Measurements from ENCODE around the gene USP17L13. TPM values are rescaled to one million over a fixed set of nuclear protein-coding genes. Genes with fewer than 3 reads are reported as not detected.
"Not testable (repeated sequence)": the region's sequence is repeated elsewhere in the genome, so short reads cannot be mapped to it uniquely, and the experiment has no call there.

Gene USP17L13
- total and polyA plus RNA-seq, 2 donors (not counting 1 experiment from before 2014, with no cell fraction given): not detected

GRCh38 chr4:9219852-9220251 lies 4.8 kb upstream of the USP17L13 start, which contains the start of gene USP17L12:
Gene USP17L12, plus strand, starts transcription at chr4:9220152. Its CDS starts 0 bp downstream, at chr4:9220152.
- H3K4me3 ChIP-seq (ENCODE audit: control extremely low read depth in 1 of 5, extremely low read depth in 1 of 5, insufficient read depth in 1 of 5, low read depth in 2 of 5, low read length in 4 of 5); H3K4me1 Mint-ChIP-seq; H3K27me3 Mint-ChIP-seq; ATAC-seq (ENCODE audit: low read depth); H3K4me1 ChIP-seq (ENCODE audit: control insufficient read depth in 2 of 2, insufficient read depth in 2 of 2, low read length in 2 of 2); POLR2A ChIA-PET; H4K20me1 ChIP-seq (ENCODE audit: control insufficient read depth, insufficient read depth, low read length, poor library complexity, severe bottlenecking); H3K27me3 ChIP-seq (replicated peaks in 1 of 4; ENCODE audit: control extremely low read depth in 1 of 4, control insufficient read depth in 3 of 4, insufficient read depth in 4 of 4, low read length in 3 of 4); H3K36me3 ChIP-seq (replicated peaks in 1 of 2; ENCODE audit: control extremely low read depth in 1 of 2, control insufficient read depth in 1 of 2, extremely low read depth in 1 of 2, insufficient read depth in 2 of 2, low read length in 1 of 2); H3K9me3 ChIP-seq (ENCODE audit: control extremely low read depth in 1 of 3, control insufficient read depth in 2 of 3, insufficient read depth in 1 of 3, low read length in 2 of 3); H3K27ac ChIP-seq (ENCODE audit: low read length in 2 of 2); H3K4me2 ChIP-seq (replicated peaks; ENCODE audit: low read depth, low read length, poor library complexity, severe bottlenecking); H3K4me3 Mint-ChIP-seq; H3K27ac Mint-ChIP-seq; H3K79me2 ChIP-seq (ENCODE audit: control insufficient read depth, insufficient read depth, low read length); H3K9ac ChIP-seq (ENCODE audit: low read length); H2AFZ ChIP-seq (ENCODE audit: insufficient read depth, low read depth, low read length, poor library complexity, severe bottlenecking); DNase-seq; CTCF ChIA-PET; intact Hi-C loops (cut with micrococcal nuclease); H3K9me3 Mint-ChIP-seq (ENCODE audit: insufficient read depth): not testable (repeated sequence)
- no CpG with 5 or more reads among the region's 13 CpGs for WGBS (ENCODE audit: insufficient coverage)

GRCh38 chr4:9230249-9230648 lies 5.6 kb downstream of the USP17L13 start:
- H3K4me1 ChIP-seq (ENCODE audit: control insufficient read depth in 2 of 2, insufficient read depth in 2 of 2, low read length in 2 of 2); H3K4me1 Mint-ChIP-seq; DNase-seq; H2AFZ ChIP-seq (ENCODE audit: insufficient read depth, low read depth, low read length, poor library complexity, severe bottlenecking); POLR2A ChIA-PET; H3K4me3 ChIP-seq (ENCODE audit: control extremely low read depth in 1 of 5, extremely low read depth in 1 of 5, insufficient read depth in 1 of 5, low read depth in 2 of 5, low read length in 4 of 5); H3K27me3 ChIP-seq (replicated peaks in 1 of 4; ENCODE audit: control extremely low read depth in 1 of 4, control insufficient read depth in 3 of 4, insufficient read depth in 4 of 4, low read length in 3 of 4); intact Hi-C loops (cut with micrococcal nuclease); H4K20me1 ChIP-seq (ENCODE audit: control insufficient read depth, insufficient read depth, low read length, poor library complexity, severe bottlenecking); H3K79me2 ChIP-seq (ENCODE audit: control insufficient read depth, insufficient read depth, low read length); H3K9ac ChIP-seq (ENCODE audit: low read length); H3K27ac Mint-ChIP-seq; H3K9me3 Mint-ChIP-seq (ENCODE audit: insufficient read depth); H3K4me2 ChIP-seq (replicated peaks; ENCODE audit: low read depth, low read length, poor library complexity, severe bottlenecking); H3K36me3 ChIP-seq (replicated peaks in 1 of 2; ENCODE audit: control extremely low read depth in 1 of 2, control insufficient read depth in 1 of 2, extremely low read depth in 1 of 2, insufficient read depth in 2 of 2, low read length in 1 of 2); H3K9me3 ChIP-seq (ENCODE audit: control extremely low read depth in 1 of 3, control insufficient read depth in 2 of 3, insufficient read depth in 1 of 3, low read length in 2 of 3); H3K4me3 Mint-ChIP-seq; ATAC-seq (ENCODE audit: low read depth); H3K27me3 Mint-ChIP-seq; CTCF ChIA-PET; H3K27ac ChIP-seq (ENCODE audit: low read length in 2 of 2): not testable (repeated sequence)
- no CpG with 5 or more reads among the region's 8 CpGs for WGBS (ENCODE audit: insufficient coverage)

GRCh38 chr4:9234085-9234484 lies 9.4 kb downstream of the USP17L13 start, which contains the start of gene USP17L15:
Gene USP17L15, plus strand, starts transcription at chr4:9234385. Its CDS starts 0 bp downstream, at chr4:9234385.
- not testable (repeated sequence) for H3K27me3 ChIP-seq (replicated peaks in 1 of 4; ENCODE audit: control extremely low read depth in 1 of 4, control insufficient read depth in 3 of 4, insufficient read depth in 4 of 4, low read length in 3 of 4); H3K27me3 Mint-ChIP-seq

GRCh38 chr4:9238461-9238860 lies 13.8 kb downstream of the USP17L13 start:
- not testable (repeated sequence) for H3K9ac ChIP-seq (ENCODE audit: low read length); H3K4me2 ChIP-seq (replicated peaks; ENCODE audit: low read depth, low read length, poor library complexity, severe bottlenecking); ATAC-seq (ENCODE audit: low read depth)

More at GRCh38 chr4:9234085-9234484, 9.4 kb downstream of the USP17L13 start, which contains the start of gene USP17L15:
- H3K4me2 ChIP-seq (replicated peaks; ENCODE audit: low read depth, low read length, poor library complexity, severe bottlenecking); DNase-seq; H2AFZ ChIP-seq (ENCODE audit: insufficient read depth, low read depth, low read length, poor library complexity, severe bottlenecking); H3K4me1 ChIP-seq (ENCODE audit: control insufficient read depth in 2 of 2, insufficient read depth in 2 of 2, low read length in 2 of 2); H4K20me1 ChIP-seq (ENCODE audit: control insufficient read depth, insufficient read depth, low read length, poor library complexity, severe bottlenecking); POLR2A ChIA-PET; H3K9me3 ChIP-seq (ENCODE audit: control extremely low read depth in 1 of 3, control insufficient read depth in 2 of 3, insufficient read depth in 1 of 3, low read length in 2 of 3); H3K27ac ChIP-seq (ENCODE audit: low read length in 2 of 2); H3K9ac ChIP-seq (ENCODE audit: low read length); H3K27ac Mint-ChIP-seq; H3K79me2 ChIP-seq (ENCODE audit: control insufficient read depth, insufficient read depth, low read length); H3K36me3 ChIP-seq (replicated peaks in 1 of 2; ENCODE audit: control extremely low read depth in 1 of 2, control insufficient read depth in 1 of 2, extremely low read depth in 1 of 2, insufficient read depth in 2 of 2, low read length in 1 of 2); H3K9me3 Mint-ChIP-seq (ENCODE audit: insufficient read depth); H3K4me3 ChIP-seq (ENCODE audit: control extremely low read depth in 1 of 5, extremely low read depth in 1 of 5, insufficient read depth in 1 of 5, low read depth in 2 of 5, low read length in 4 of 5); H3K4me1 Mint-ChIP-seq; CTCF ChIA-PET; ATAC-seq (ENCODE audit: low read depth); intact Hi-C loops (cut with micrococcal nuclease); H3K4me3 Mint-ChIP-seq: not testable (repeated sequence)
- WGBS (ENCODE audit: insufficient coverage): no CpG with 5 or more reads among the region's 15 CpGs

More at GRCh38 chr4:9238461-9238860, 13.8 kb downstream of the USP17L13 start:
- WGBS (ENCODE audit: insufficient coverage): no CpG with 5 or more reads among the region's 12 CpGs
- H3K9me3 ChIP-seq (ENCODE audit: control extremely low read depth in 1 of 3, control insufficient read depth in 2 of 3, insufficient read depth in 1 of 3, low read length in 2 of 3); H3K9me3 Mint-ChIP-seq (ENCODE audit: insufficient read depth); H3K27me3 ChIP-seq (replicated peaks in 1 of 4; ENCODE audit: control extremely low read depth in 1 of 4, control insufficient read depth in 3 of 4, insufficient read depth in 4 of 4, low read length in 3 of 4); H3K4me1 Mint-ChIP-seq; POLR2A ChIA-PET; H3K27me3 Mint-ChIP-seq; CTCF ChIA-PET; H4K20me1 ChIP-seq (ENCODE audit: control insufficient read depth, insufficient read depth, low read length, poor library complexity, severe bottlenecking); H3K4me3 Mint-ChIP-seq; H3K27ac Mint-ChIP-seq; H3K27ac ChIP-seq (ENCODE audit: low read length in 2 of 2); H2AFZ ChIP-seq (ENCODE audit: insufficient read depth, low read depth, low read length, poor library complexity, severe bottlenecking); H3K4me1 ChIP-seq (ENCODE audit: control insufficient read depth in 2 of 2, insufficient read depth in 2 of 2, low read length in 2 of 2); H3K4me3 ChIP-seq (ENCODE audit: control extremely low read depth in 1 of 5, extremely low read depth in 1 of 5, insufficient read depth in 1 of 5, low read depth in 2 of 5, low read length in 4 of 5); intact Hi-C loops (cut with micrococcal nuclease); H3K36me3 ChIP-seq (replicated peaks in 1 of 2; ENCODE audit: control extremely low read depth in 1 of 2, control insufficient read depth in 1 of 2, extremely low read depth in 1 of 2, insufficient read depth in 2 of 2, low read length in 1 of 2); H3K79me2 ChIP-seq (ENCODE audit: control insufficient read depth, insufficient read depth, low read length): not testable (repeated sequence)
- DNase-seq: peak; percentile 0

Data from B cell (primary cell).